ENCODE results near the gene EDN3. TPM values are rescaled to one million over a fixed set of nuclear protein-coding genes. Genes with fewer than 3 reads are reported as not detected.

EDN3 gene
- total RNA-seq, 1 experiment from 2014 or later, result 41.8 TPM

DNA sequence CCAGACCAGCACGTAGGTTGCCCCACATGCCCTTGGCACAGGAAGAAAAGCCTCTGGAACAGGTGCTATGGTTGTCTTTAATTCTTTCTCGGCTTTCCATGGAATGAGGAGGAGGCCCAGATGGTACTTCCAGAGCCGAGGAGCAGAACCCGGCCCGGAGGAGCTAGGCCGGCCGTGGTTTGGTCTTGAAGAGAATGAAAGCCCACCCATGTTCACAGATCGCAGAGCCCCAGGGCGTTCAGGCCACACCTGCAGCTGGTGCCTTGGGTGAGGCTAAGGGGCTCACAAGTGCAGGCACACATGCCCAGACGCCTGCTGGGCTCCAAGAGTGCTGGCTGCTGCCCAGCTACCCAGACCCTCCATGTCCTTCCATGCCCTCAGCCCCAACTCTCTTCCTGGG lies 20.0 kb downstream of the EDN3 start:
- Mint-ChIP-seq H3K27me3 (ENCODE audit: insufficient read depth, unreplicated experiment) (no peaks in the 10 kb centered on the region), H3K4me1 (ENCODE audit: low read depth, unreplicated experiment) (peaks cover 13% of the 10 kb centered on the region), H3K36me3 (ENCODE audit: insufficient read depth, unreplicated experiment) (peaks cover 5% of the 10 kb centered on the region), H3K9me3 (ENCODE audit: unreplicated experiment) (no peaks in the 10 kb centered on the region), H3K4me3 (ENCODE audit: unreplicated experiment) (no peak overlapping the region), H3K27ac (ENCODE audit: unreplicated experiment) (no peak overlapping the region)
- ChIA-PET CTCF (no interaction called here), POLR2A (no interaction called here)
- H3K36me3 ChIP-seq (ENCODE audit: control insufficient read depth, insufficient read depth, low read length), result no peaks in the 10 kb centered on the region
- no peaks in the 10 kb centered on the region for H3K4me1 ChIP-seq
- intact Hi-C loops (cut with micrococcal nuclease; ENCODE audit: unreplicated experiment), result no loop called here
- H3K4me3 ChIP-seq (ENCODE audit: low read depth, low read length), result no peak overlapping the region
- H3K27me3 ChIP-seq (replicated peaks; ENCODE audit: control insufficient read depth, insufficient read depth, low read length), result no peaks in the 10 kb centered on the region
- BruUV-seq (replicated peaks), result no TSS peak
- DNase-seq, result no peak
- no peaks in the 10 kb centered on the region for H3K9me3 ChIP-seq
- TF ChIP-seq, protein P1, sequence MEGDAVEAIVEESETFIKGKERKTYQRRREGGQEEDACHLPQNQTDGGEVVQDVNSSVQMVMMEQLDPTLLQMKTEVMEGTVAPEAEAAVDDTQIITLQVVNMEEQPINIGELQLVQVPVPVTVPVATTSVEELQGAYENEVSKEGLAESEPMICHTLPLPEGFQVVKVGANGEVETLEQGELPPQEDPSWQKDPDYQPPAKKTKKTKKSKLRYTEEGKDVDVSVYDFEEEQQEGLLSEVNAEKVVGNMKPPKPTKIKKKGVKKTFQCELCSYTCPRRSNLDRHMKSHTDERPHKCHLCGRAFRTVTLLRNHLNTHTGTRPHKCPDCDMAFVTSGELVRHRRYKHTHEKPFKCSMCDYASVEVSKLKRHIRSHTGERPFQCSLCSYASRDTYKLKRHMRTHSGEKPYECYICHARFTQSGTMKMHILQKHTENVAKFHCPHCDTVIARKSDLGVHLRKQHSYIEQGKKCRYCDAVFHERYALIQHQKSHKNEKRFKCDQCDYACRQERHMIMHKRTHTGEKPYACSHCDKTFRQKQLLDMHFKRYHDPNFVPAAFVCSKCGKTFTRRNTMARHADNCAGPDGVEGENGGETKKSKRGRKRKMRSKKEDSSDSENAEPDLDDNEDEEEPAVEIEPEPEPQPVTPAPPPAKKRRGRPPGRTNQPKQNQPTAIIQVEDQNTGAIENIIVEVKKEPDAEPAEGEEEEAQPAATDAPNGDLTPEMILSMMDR (IDR thresholded peaks at IDR 0.05; ENCODE audit: insufficient read depth in 1 of 2, low read depth in 1 of 2, low read length in 1 of 2, severe bottlenecking in 1 of 2, unreplicated experiment in 1 of 2), result no peak

DNA sequence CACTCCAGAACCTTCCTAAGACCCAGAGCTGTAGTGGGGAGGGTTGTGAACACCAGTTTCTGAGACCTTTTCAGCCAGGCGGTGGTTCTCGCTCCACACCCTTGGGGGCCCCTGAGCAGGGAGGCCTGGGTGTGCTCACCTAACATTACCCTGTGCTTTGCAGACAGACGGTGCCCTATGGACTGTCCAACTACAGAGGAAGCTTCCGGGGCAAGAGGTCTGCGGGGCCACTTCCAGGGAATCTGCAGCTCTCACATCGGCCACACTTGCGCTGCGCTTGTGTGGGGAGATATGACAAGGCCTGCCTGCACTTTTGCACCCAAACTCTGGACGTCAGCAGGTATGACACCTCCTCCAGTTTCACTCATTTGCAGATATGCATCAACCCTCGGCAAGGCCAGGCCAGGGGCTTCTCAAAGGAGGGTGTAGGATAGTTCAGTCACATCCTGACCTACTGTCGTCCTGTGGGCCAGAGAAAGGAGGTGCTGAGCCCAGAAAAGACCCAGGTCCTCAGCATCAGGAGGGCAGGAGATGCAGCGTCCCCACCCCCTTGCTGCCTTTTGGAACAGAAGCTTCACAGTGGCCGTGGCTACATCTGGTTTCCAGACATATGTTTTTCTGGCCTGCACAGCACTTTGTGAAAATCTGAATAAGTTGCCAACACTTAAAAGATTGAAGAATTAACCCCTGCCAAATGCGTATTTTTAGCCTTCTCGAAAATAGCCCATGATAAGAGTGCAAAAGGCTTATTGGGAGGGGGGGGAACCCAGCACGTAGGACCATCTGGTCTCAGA lies 20.6 kb downstream of the EDN3 start:
- Histone ChIP-seq H3K4me3 (ENCODE audit: low read depth, low read length) (no peak overlapping the region), H3K4me1 (no peaks in the 10 kb centered on the region), H3K27me3 (replicated peaks; ENCODE audit: control insufficient read depth, insufficient read depth, low read length) (no peaks in the 10 kb centered on the region), H3K36me3 (ENCODE audit: control insufficient read depth, insufficient read depth, low read length) (no peaks in the 10 kb centered on the region), H3K9me3 (no peaks in the 10 kb centered on the region)
- Mint-ChIP-seq H3K27ac (ENCODE audit: unreplicated experiment) (no peak overlapping the region), H3K4me3 (ENCODE audit: unreplicated experiment) (no peak overlapping the region), H3K36me3 (ENCODE audit: insufficient read depth, unreplicated experiment) (peaks cover 5% of the 10 kb centered on the region), H3K4me1 (ENCODE audit: low read depth, unreplicated experiment) (peaks cover 13% of the 10 kb centered on the region), H3K27me3 (ENCODE audit: insufficient read depth, unreplicated experiment) (no peaks in the 10 kb centered on the region), H3K9me3 (ENCODE audit: unreplicated experiment) (no peaks in the 10 kb centered on the region)
- intact Hi-C loops (cut with micrococcal nuclease; ENCODE audit: unreplicated experiment), result no loop called here
- POLR2A ChIA-PET, result no interaction called here
- TF ChIP-seq, protein P1 (IDR thresholded peaks at IDR 0.05; ENCODE audit: insufficient read depth in 1 of 2, low read depth in 1 of 2, low read length in 1 of 2, severe bottlenecking in 1 of 2, unreplicated experiment in 1 of 2), result no peak
- CTCF ChIA-PET, result interaction anchor here (0.9 kb wide), 1 partner anchor 83 kb away, joined by 4 read pairs; no protein-coding TSS in a partner anchor
- DNase-seq, result no peak
- no TSS peak for BruUV-seq (replicated peaks)

DNA sequence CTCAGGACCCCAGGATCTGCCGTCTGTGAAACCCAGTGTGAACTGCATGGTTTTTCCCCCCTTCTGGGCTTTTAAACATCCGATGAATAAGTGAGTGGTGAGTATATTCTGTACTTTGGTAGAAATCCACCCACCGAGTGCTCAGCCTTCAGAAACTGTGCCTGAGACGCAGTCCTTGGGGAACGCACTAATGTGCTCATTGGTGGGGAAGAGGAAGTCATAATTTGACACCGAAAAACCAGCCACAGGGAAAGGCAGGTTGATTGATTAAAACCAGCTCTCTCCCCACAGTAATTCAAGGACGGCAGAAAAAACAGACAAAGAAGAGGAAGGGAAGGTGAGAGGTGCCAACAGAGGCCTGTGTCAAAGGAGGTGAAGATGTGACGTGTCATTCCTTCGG lies 21.7 kb downstream of the EDN3 start:
- no peak for DNase-seq
- intact Hi-C loops (cut with micrococcal nuclease; ENCODE audit: unreplicated experiment), result no loop called here
- Mint-ChIP-seq H3K27ac (ENCODE audit: unreplicated experiment) (no peak overlapping the region), H3K36me3 (ENCODE audit: insufficient read depth, unreplicated experiment) (peaks cover 5% of the 10 kb centered on the region), H3K9me3 (ENCODE audit: unreplicated experiment) (no peaks in the 10 kb centered on the region), H3K4me1 (ENCODE audit: low read depth, unreplicated experiment) (peaks cover 7% of the 10 kb centered on the region), H3K27me3 (ENCODE audit: insufficient read depth, unreplicated experiment) (peaks cover 2% of the 10 kb centered on the region), H3K4me3 (ENCODE audit: unreplicated experiment) (no peak overlapping the region)
- TF ChIP-seq, protein P1 (IDR thresholded peaks at IDR 0.05; ENCODE audit: insufficient read depth in 1 of 2, low read depth in 1 of 2, low read length in 1 of 2, severe bottlenecking in 1 of 2, unreplicated experiment in 1 of 2), result no peak
- H3K36me3 ChIP-seq (ENCODE audit: control insufficient read depth, insufficient read depth, low read length), result no peaks in the 10 kb centered on the region
- CTCF ChIA-PET, result no interaction called here
- no peaks in the 10 kb centered on the region for H3K27me3 ChIP-seq (replicated peaks; ENCODE audit: control insufficient read depth, insufficient read depth, low read length)
- BruUV-seq (replicated peaks), result no TSS peak
- H3K4me1 ChIP-seq, result no peaks in the 10 kb centered on the region
- no peak overlapping the region for H3K4me3 ChIP-seq (ENCODE audit: low read depth, low read length)
- no peaks in the 10 kb centered on the region for H3K9me3 ChIP-seq
- POLR2A ChIA-PET, result no interaction called here
